ENCODE data around the gene TOR2A.

The TOR2A gene

DNA sequence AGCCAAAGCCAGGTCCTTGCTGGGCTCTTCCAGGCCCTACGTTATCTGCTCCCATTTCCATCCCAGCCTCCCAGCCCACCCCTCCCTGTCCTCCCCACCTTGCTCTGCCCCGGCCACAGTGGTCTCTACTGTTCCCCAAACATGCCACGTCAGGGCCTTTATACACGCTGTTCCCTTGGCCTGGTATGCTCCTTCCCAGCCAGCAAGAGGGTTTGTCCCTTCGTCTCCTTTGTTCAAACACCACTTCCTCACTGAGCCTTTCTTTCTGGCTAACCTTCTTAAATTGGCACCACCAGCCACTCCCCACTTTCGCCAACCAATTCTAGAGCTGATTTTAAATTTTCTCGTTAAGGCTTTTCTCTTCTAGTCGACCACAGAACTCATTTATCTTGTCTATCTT is 33.6 kb upstream of the TOR2A start:
- TF ChIP-seq, protein P1, sequence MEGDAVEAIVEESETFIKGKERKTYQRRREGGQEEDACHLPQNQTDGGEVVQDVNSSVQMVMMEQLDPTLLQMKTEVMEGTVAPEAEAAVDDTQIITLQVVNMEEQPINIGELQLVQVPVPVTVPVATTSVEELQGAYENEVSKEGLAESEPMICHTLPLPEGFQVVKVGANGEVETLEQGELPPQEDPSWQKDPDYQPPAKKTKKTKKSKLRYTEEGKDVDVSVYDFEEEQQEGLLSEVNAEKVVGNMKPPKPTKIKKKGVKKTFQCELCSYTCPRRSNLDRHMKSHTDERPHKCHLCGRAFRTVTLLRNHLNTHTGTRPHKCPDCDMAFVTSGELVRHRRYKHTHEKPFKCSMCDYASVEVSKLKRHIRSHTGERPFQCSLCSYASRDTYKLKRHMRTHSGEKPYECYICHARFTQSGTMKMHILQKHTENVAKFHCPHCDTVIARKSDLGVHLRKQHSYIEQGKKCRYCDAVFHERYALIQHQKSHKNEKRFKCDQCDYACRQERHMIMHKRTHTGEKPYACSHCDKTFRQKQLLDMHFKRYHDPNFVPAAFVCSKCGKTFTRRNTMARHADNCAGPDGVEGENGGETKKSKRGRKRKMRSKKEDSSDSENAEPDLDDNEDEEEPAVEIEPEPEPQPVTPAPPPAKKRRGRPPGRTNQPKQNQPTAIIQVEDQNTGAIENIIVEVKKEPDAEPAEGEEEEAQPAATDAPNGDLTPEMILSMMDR (IDR thresholded peaks at IDR 0.05; ENCODE audit: borderline replicate concordance, control extremely low read depth, extremely low read depth, insufficient read depth, missing control alignments) = no peak
- DNase-seq (ENCODE audit: low spot score) = no peak
- in situ Hi-C loops (cut with MboI; ENCODE audit: low sequenced_read_pairs, unreplicated experiment) = no loop called here

DNA sequence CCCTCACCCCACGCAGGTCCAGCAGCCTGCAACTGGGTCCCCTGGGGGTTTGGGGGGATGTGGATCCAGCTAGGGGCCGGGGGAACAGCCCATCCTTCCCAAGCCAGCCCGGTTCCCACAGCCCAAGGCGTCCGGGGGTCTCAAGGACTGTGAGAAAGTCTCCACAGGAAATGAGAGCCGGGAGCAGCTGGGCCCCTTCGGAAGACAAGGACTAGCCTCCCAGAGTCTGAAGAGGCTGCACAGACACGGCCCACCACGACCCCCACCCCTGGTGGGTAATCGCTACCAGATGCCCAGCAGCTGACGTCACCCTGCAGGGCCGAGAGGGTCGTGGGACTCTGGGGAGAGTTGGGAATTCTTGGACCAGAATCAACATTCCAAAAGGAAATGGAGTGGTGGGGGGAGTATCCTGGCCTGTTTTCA is 32.8 kb upstream of the TOR2A start:
- in situ Hi-C loops (cut with MboI; ENCODE audit: low sequenced_read_pairs, unreplicated experiment) = no loop called here
- TF ChIP-seq, protein P1 (IDR thresholded peaks at IDR 0.05; ENCODE audit: borderline replicate concordance, control extremely low read depth, extremely low read depth, insufficient read depth, missing control alignments) = no peak
- DNase-seq (ENCODE audit: low spot score) = no peak

DNA sequence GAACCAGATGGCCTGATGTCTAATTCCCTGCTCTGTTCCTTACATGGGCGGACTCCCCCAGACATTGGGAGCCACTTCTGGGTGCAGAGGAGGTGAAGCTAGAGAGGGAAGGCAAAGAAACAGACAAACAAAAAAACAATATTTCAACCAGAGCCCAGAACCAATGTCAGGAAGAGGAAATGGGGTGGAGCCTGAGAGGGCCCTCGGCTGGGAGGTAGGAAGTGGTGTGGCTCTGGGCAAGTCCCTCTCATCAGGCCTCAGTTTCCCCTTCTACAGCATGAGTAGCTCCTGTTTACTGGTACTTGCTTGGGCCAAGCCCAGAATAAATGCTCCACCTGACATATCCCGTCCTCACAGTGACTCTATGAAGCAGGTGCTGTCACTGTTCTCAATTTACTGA is 32.3 kb upstream of the TOR2A start:
- TF ChIP-seq, protein P1 (IDR thresholded peaks at IDR 0.05; ENCODE audit: borderline replicate concordance, control extremely low read depth, extremely low read depth, insufficient read depth, missing control alignments) = no peak
- in situ Hi-C loops (cut with MboI; ENCODE audit: low sequenced_read_pairs, unreplicated experiment) = no loop called here
- no peak for DNase-seq (ENCODE audit: low spot score)

DNA sequence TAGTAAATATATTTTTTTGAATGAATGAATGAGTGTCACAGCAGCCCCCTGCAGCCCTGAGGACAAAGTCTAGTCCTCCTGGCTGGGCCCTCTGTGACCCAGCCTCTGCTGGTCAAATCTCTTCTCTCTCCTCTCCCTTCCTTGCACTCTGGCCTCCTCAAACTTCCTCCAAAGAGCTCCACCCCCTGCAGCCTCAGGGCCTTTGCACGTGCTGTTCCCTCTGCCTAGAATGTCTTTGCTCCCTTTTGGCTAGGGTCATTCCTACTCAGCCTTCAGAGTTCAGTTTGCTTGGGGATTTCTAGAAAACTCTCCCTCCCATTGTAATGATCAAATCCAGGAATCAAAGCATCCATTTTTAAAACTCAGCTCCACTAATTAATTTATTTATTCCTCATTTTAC is 30.3 kb upstream of the TOR2A start:
- DNase-seq (ENCODE audit: low spot score) = no peak
- TF ChIP-seq, protein P1 (IDR thresholded peaks at IDR 0.05; ENCODE audit: borderline replicate concordance, control extremely low read depth, extremely low read depth, insufficient read depth, missing control alignments) = no peak
- in situ Hi-C loops (cut with MboI; ENCODE audit: low sequenced_read_pairs, unreplicated experiment) = no loop called here

DNA sequence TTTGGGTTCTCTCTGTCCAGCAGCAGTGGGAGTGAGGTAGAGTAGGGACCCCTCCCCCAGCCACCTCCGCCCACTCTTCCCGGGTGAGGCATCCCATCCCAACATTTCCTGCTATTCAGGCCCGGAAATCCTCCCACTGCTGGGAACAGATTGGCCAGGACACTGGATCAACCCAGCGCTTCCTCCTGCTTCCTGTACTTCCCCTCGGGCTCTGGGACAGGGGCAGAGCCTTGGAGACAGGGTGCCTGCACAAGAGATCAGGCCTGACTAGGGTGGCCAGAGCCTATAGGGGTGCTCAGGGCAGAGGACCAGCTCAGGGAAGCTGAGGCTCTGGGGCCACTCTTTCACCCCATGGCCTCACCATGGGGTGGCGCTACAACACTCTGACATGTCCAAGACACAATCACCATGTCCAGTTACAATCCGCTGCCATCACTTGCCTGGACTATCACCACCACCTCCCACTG is 28.9 kb upstream of the TOR2A start:
- peak; percentile 66 for DNase-seq (ENCODE audit: low spot score)
- in situ Hi-C loops (cut with MboI; ENCODE audit: low sequenced_read_pairs, unreplicated experiment) = no loop called here
- TF ChIP-seq, protein P1 (IDR thresholded peaks at IDR 0.05; ENCODE audit: borderline replicate concordance, control extremely low read depth, extremely low read depth, insufficient read depth, missing control alignments) = peak; percentile 16

DNA sequence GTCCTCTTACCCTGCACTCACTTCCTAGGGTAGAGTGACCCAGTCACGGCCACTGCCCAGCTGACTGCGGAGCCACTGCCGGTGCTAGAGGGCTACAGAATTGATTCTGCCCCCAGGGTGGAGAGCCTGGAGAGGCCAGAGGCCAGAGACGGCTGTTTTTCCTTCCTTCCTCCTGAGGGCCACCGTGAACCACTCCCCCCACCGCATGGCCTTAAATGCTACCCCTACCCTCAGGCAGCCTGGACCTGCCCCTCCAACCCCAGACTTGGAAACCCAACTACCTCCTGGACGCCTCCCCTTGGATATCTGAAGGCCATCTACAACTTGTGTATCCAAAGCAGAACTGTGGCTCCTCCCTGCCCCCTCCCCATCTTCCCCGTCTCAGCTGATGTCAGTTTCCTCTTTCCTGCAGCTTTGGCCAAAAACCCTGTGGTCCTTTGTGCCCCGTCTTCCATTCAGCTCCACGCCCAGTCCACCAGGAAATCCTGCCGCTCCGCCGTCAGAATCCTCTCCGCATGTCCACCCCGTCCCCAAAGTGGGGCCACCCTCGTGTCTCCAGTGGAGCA is 27.1 kb upstream of the TOR2A start:
- TF ChIP-seq, protein P1 (IDR thresholded peaks at IDR 0.05; ENCODE audit: borderline replicate concordance, control extremely low read depth, extremely low read depth, insufficient read depth, missing control alignments) = no peak
- no peak for DNase-seq (ENCODE audit: low spot score)
- in situ Hi-C loops (cut with MboI; ENCODE audit: low sequenced_read_pairs, unreplicated experiment) = no loop called here

Data from GM13976 (cell line).